Lung (tissue), 12 donors: ENCODE results near the gene BBS9. TPM values are rescaled to one million over a fixed set of nuclear protein-coding genes. Genes with fewer than 3 reads are reported as not detected.
A peak's percentile ranks its signal among the peaks of the same experiment; 100 is the strongest.

Experiments
- ATAC-seq: fragments of 200-7000 bp; cut with Tn5 transposase; one replicate; pipeline ENCODE4 v1.9.1; 2020; ENCODE audit warnings: moderate number of reproducible peaks; ENCODE audit not compliant: insufficient read depth, low FRiP score
- DNase-seq, 3 donors: peaks; one replicate each; pipeline ENCODE4 v3.0.0-alpha.2; 2013 to 2017
- H3K27ac ChIP-seq, 2 donors: one replicate each; pipeline ENCODE4 v1.5.1; 2013; ENCODE audit warnings: mild to moderate bottlenecking in 2 of 2, moderate library complexity in 2 of 2, control low read depth in 1 of 2, inconsistent platforms in 1 of 2, low read depth in 1 of 2, low read length in 1 of 2
- H3K27me3 ChIP-seq, 3 donors: one replicate each; pipeline ENCODE4 v1.5.1; 2013; ENCODE audit warnings: low read length in 2 of 3; ENCODE audit not compliant: control insufficient read depth in 3 of 3, insufficient read depth in 3 of 3
- H3K36me3 ChIP-seq, 4 donors: one replicate each; pipeline ENCODE4 v1.5.1; 2013; ENCODE audit warnings: low read length in 4 of 4, mild to moderate bottlenecking in 1 of 4, moderate library complexity in 1 of 4; ENCODE audit not compliant: control insufficient read depth in 4 of 4, insufficient read depth in 4 of 4
- H3K4me1 ChIP-seq, 5 donors: one replicate each; pipeline ENCODE4 v1.5.1; 2013; ENCODE audit warnings: low read length in 5 of 5, mild to moderate bottlenecking in 2 of 5, moderate library complexity in 1 of 5; ENCODE audit not compliant: control insufficient read depth in 5 of 5, insufficient read depth in 5 of 5
- H3K4me3 ChIP-seq: one replicate; pipeline ENCODE4 v1.5.1; 2013; ENCODE audit warnings: mild to moderate bottlenecking, control low read depth, moderate library complexity
- H3K9ac ChIP-seq, 2 donors: one replicate each; pipeline ENCODE4 v1.5.1; 2013; ENCODE audit warnings: low read length in 2 of 2, control low read depth in 1 of 2; ENCODE audit not compliant: insufficient read depth in 1 of 2
- H3K9me3 ChIP-seq, 4 donors: one replicate each; pipeline ENCODE4 v1.5.1; 2013; ENCODE audit warnings: low read length in 3 of 4, mild to moderate bottlenecking in 1 of 4, moderate library complexity in 1 of 4; ENCODE audit not compliant: control insufficient read depth in 4 of 4, insufficient read depth in 3 of 4
- CTCF ChIP-seq: IDR thresholded peaks from 2 replicates; pipeline ENCODE4 v1.5.1; 2012; ENCODE audit warnings: mild to moderate bottlenecking; ENCODE audit errors: control extremely low read depth, extremely low read depth
- WGBS, 2 donors: extraction: QIAGEN DNeasy Blood & Tissue Kit; methylation state at CpG; one replicate each; pipeline ENCODE4 v1.1.7; 2013; 5-methylcytosine and 5-hydroxymethylcytosine counted together
- polyA plus RNA-seq, 2 donors: library from polyadenylated mRNA; stranded (reverse); fragments of 200-250 nt; gene quantifications; one replicate each; pipeline ENCODE4 v1.2.1, GENCODE V29; 2013
- total RNA-seq, 2 donors: library from RNA; depleted of rRNA in 1 of 2; stranded (reverse); fragments of >200 nt in 1 of 2; gene quantifications; one replicate each; pipeline ENCODE4 v1.2.1, GENCODE V29; 2014 to 2021
- donor health status: control.
- donor health status: control.
- donor health status: Bipolar disorder and iron deficiency.
- donor health status: healthy.
- donor health status: DM: yes; HTN: yes; CAD: no.

Gene BBS9
- total and polyA plus RNA-seq, 4 donors, result 3.5 to 65.0 (median 15.2) TPM

- H3K4me3 ChIP-seq, result no peak overlapping the region
- peak in 2 of 3 donors; percentile 56 to 79 for DNase-seq
- 73 to 86% methylated on average over 3 of the region's 3 CpGs for WGBS, 2 donors
- no peak overlapping the region for H3K27ac ChIP-seq
- ATAC-seq, result no peak
- H3K9ac ChIP-seq, result no peak overlapping the region
- H3K4me1 ChIP-seq, result peaks cover 0 to 9% (median 4%) of the 10 kb centered on the region in 5 donors
- no peaks in the 10 kb centered on the region for H3K27me3 ChIP-seq
- TF ChIP-seq CTCF, result no peak
- H3K36me3 ChIP-seq, result peaks cover 6 to 36% (median 30%) of the 10 kb centered on the region in 4 donors
- H3K9me3 ChIP-seq, result no peaks in the 10 kb centered on the region
Observed at GRCh38 chr7:33101906-33102305, 27.5 kb upstream of the BBS9 start.

- 46 to 54% methylated on average over 7 of the region's 7 CpGs for WGBS, 2 donors
Observed at GRCh38 chr7:33107136-33108066, 22.0 kb upstream of the BBS9 start.

GRCh38 chr7:33108554-33109004 lies 20.8 kb upstream of the BBS9 start:
- no peaks in the 10 kb centered on the region for H3K9me3 ChIP-seq
- TF ChIP-seq CTCF, result no peak
- no peak for DNase-seq

More at GRCh38 chr7:33107136-33108066, 22.0 kb upstream of the BBS9 start:
- DNase-seq (peak; percentile 61 to 72 (median 71)), ATAC-seq (no peak)
- peak overlapping the region; percentile 56 to 89 for H3K27ac ChIP-seq
- H3K9ac ChIP-seq, result peak overlapping the region in 1 of 2 donors; percentile 90
- no peaks in the 10 kb centered on the region for H3K9me3 ChIP-seq
- H3K27me3 ChIP-seq, result no peaks in the 10 kb centered on the region
- no peak overlapping the region for H3K4me3 ChIP-seq
- TF ChIP-seq CTCF, result no peak
- peaks cover 3 to 14% (median 8%) of the 10 kb centered on the region in 4 donors for H3K36me3 ChIP-seq
- peaks cover 5 to 21% (median 11%) of the 10 kb centered on the region in 5 donors for H3K4me1 ChIP-seq

More at GRCh38 chr7:33108554-33109004, 20.8 kb upstream of the BBS9 start:
- Histone ChIP-seq H3K4me1 (peaks cover 5 to 21% (median 11%) of the 10 kb centered on the region in 5 donors), H3K9ac (peak overlapping the region; percentile 81 to 90), H3K27ac (peak overlapping the region; percentile 89 to 90), H3K27me3 (no peaks in the 10 kb centered on the region), H3K36me3 (peaks cover 0 to 3% (median under 1%) of the 10 kb centered on the region in 4 donors), H3K4me3 (peak overlapping the region; percentile 100)
- ATAC-seq, result no peak
- 1% methylated on average over 10 of the region's 10 CpGs for WGBS, 2 donors
